HPDE6-E6E7 (cell line): Measurements from ENCODE around the gene SRPRB.
A peak's percentile ranks its signal among the peaks of the same experiment; 100 is the strongest.
"Not testable (repeated sequence)": the region's sequence is repeated elsewhere in the genome, so short reads cannot be mapped to it uniquely, and the experiment has no call there.

Source experiments
- DNase-seq: peaks from one replicate; pipeline ENCODE4 v3.0.0; 2011; ENCODE audit warnings: missing footprints; ENCODE audit errors: extremely low spot score

The SRPRB gene

GRCh38 chr3:133777807-133778568, 27.6 kb upstream of the SRPRB start:
- no peak for DNase-seq

- no peak for DNase-seq
Measured at GRCh38 chr3:133779626-133780203, 25.9 kb upstream of the SRPRB start.

- not testable (repeated sequence) for DNase-seq
Measured at GRCh38 chr3:133780756-133781155, 24.9 kb upstream of the SRPRB start.

- no peak for DNase-seq
Measured at GRCh38 chr3:133781570-133781969, 24.0 kb upstream of the SRPRB start.

GRCh38 chr3:133782454-133782853, 23.2 kb upstream of the SRPRB start:
- no peak for DNase-seq

- no peak for DNase-seq
Measured at GRCh38 chr3:133783762-133784161, 21.9 kb upstream of the SRPRB start.

GRCh38 chr3:133788024-133788423, 17.6 kb upstream of the SRPRB start:
- DNase-seq: no peak

- DNase-seq: no peak
Measured at GRCh38 chr3:133792171-133792763, 13.3 kb upstream of the SRPRB start.

GRCh38 chr3:133797396-133798105, 8.1 kb upstream of the SRPRB start:
- DNase-seq: no peak

GRCh38 chr3:133799794-133800585, 5.6 kb upstream of the SRPRB start:
- DNase-seq: peak; percentile 46

GRCh38 chr3:133803469-133803868, 2.1 kb upstream of the SRPRB start:
- no peak for DNase-seq

- no peak for DNase-seq
Measured at GRCh38 chr3:133804896-133805295, 719 bp upstream of the SRPRB start.

GRCh38 chr3:133805384-133805701, 272 bp upstream of the SRPRB start:
- no peak for DNase-seq

GRCh38 chr3:133812872-133813271, 7.3 kb downstream of the SRPRB start:
- DNase-seq: no peak

GRCh38 chr3:133815386-133815785, 9.8 kb downstream of the SRPRB start:
- DNase-seq: no peak

GRCh38 chr3:133820129-133820528, 14.5 kb downstream of the SRPRB start:
- DNase-seq: no peak

- no peak for DNase-seq
Measured at GRCh38 chr3:133820889-133821675, 15.5 kb downstream of the SRPRB start.

GRCh38 chr3:133821767-133822638, 16.4 kb downstream of the SRPRB start:
- DNase-seq: peak; percentile 49

GRCh38 chr3:133824961-133825485, 19.4 kb downstream of the SRPRB start:
- DNase-seq: no peak
